Left renal cortex interstitium (tissue), 4 donors: ENCODE data around the gene MMP21. TPM values are rescaled to one million over a fixed set of nuclear protein-coding genes. Genes with fewer than 3 reads are reported as not detected.

Source experiments
- polyA plus RNA-seq, 4 donors: library from polyadenylated mRNA; unstranded; fragments of 120-200 nt; gene quantifications; one replicate each; pipeline ENCODE4 v1.2.1, GENCODE V29; 2013; ENCODE audit not compliant: insufficient read length in 4 of 4

Gene MMP21
- polyA plus RNA-seq, 4 donors: 0.17 to 0.41 (median 0.33) TPM

Other genes starting within 250 kb of the MMP21 start
- not detected for gene TEX36, start 92.7 kb downstream of the MMP21 start, polyA plus RNA-seq
- 10 to 100 TPM; 28.1 to 55.7 (median 39.9) TPM for gene EDRF1, start 56.1 kb downstream of the MMP21 start, polyA plus RNA-seq
- 10 to 100 TPM; 53.5 to 61.2 (median 59.8) TPM for gene UROS, start 47.4 kb upstream of the MMP21 start, polyA plus RNA-seq
- 10 to 100 TPM; 89.6 to 100.0 (median 92.4) TPM for gene BCCIP, start 47.7 kb upstream of the MMP21 start, polyA plus RNA-seq
- 10 to 100 TPM; 22.8 to 26.1 (median 23.0) TPM for gene DHX32, start 105.5 kb upstream of the MMP21 start, polyA plus RNA-seq
- 10 to 100 TPM in 3 of 4 donors, 1 to 10 TPM in 1; 8.0 to 11.0 (median 10.5) TPM for gene FANK1, start 120.7 kb upstream of the MMP21 start, polyA plus RNA-seq